Neural cell (in vitro differentiated cells): ENCODE measurements around the gene GNPTAB.

Source experiments
- MXI1 ChIP-seq: fragments of 450-650 bp; conservative IDR thresholded peaks from 2 replicates; pipeline ENCODE4 v1.6.1; 2014; ENCODE audit warnings: antibody characterized with exemption, mild to moderate bottlenecking; ENCODE audit not compliant: poor library complexity, severe bottlenecking
- TF ChIP-seq, protein P1 (sequence below): fragments of 450-650 bp; IDR thresholded peaks from 2 replicates; pipeline ENCODE4 v1.5.1; 2014; ENCODE audit warnings: antibody characterized with exemption, mild to moderate bottlenecking, moderate library complexity; ENCODE audit not compliant: poor library complexity, severe bottlenecking

- TF ChIP-seq, protein P1, sequence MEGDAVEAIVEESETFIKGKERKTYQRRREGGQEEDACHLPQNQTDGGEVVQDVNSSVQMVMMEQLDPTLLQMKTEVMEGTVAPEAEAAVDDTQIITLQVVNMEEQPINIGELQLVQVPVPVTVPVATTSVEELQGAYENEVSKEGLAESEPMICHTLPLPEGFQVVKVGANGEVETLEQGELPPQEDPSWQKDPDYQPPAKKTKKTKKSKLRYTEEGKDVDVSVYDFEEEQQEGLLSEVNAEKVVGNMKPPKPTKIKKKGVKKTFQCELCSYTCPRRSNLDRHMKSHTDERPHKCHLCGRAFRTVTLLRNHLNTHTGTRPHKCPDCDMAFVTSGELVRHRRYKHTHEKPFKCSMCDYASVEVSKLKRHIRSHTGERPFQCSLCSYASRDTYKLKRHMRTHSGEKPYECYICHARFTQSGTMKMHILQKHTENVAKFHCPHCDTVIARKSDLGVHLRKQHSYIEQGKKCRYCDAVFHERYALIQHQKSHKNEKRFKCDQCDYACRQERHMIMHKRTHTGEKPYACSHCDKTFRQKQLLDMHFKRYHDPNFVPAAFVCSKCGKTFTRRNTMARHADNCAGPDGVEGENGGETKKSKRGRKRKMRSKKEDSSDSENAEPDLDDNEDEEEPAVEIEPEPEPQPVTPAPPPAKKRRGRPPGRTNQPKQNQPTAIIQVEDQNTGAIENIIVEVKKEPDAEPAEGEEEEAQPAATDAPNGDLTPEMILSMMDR, result no peak
- no peak for TF ChIP-seq MXI1
Measured at GRCh38 chr12:101746661-101747060, 84.1 kb downstream of the GNPTAB start.
